HepG2 (cell line): ENCODE measurements around the gene SRSF12.

Experiments
- HNF4A ChIP-seq: sonication (generic); formaldehyde crosslinking; IDR thresholded peaks from 2 replicates; pipeline ENCODE4 v1.4.0; 2020; ENCODE audit warnings: missing genetic modification reagents
- PLRG1 ChIP-seq: fragments of 450-650 bp; conservative IDR thresholded peaks from 2 replicates; pipeline ENCODE4 v1.6.1; 2016
- SUZ12 ChIP-seq: fragments of 150-350 bp; IDR thresholded peaks from 2 replicates; pipeline ENCODE4 v1.6.1; 2014; ENCODE audit warnings: low read depth, low read length

- TF ChIP-seq SUZ12 (no peak), HNF4A (CRISPR knock-in tag) (no peak), PLRG1 (no peak)
Measured at GRCh38 chr6:89162047-89162371, 44.1 kb upstream of the SRSF12 start.
